Gastroesophageal sphincter (tissue), 4 donors: ENCODE data around the gene NEK2. TPM values are rescaled to one million over a fixed set of nuclear protein-coding genes. Genes with fewer than 3 reads are reported as not detected.

Experiments used
- ATAC-seq: fragments of 150-250 bp; one replicate; pipeline ENCODE4 v1.9.1; 2016; ENCODE audit warnings: mild to moderate bottlenecking, moderate library complexity
- H3K27ac ChIP-seq, 4 donors: fragments of 200-600 bp; sonication (generic) in 3 of 4; 1 replicate in 3 of 4; 2 replicates in 1 of 4; pipeline ENCODE4 v1.5.1; 2016 to 2019
- H3K27me3 ChIP-seq: fragments of 200-600 bp; sonication (generic); one replicate; pipeline ENCODE4 v1.5.1; 2019
- H3K36me3 ChIP-seq, 2 donors: fragments of 200-600 bp; sonication (generic); one replicate each; pipeline ENCODE4 v1.5.1; 2019; ENCODE audit warnings: control low read depth in 1 of 2
- H3K4me1 ChIP-seq, 3 donors: fragments of 200-600 bp; sonication (generic); 1 replicate in 2 of 3; 2 replicates in 1 of 3; pipeline ENCODE4 v1.5.1; 2016 to 2019; ENCODE audit warnings: control low read depth in 2 of 3
- H3K4me3 ChIP-seq, 2 donors: fragments of 200-600 bp; sonication (generic); one replicate each; pipeline ENCODE4 v1.5.1; 2019; ENCODE audit warnings: mild to moderate bottlenecking in 1 of 2, moderate library complexity in 1 of 2
- H3K9me3 ChIP-seq, 3 donors: fragments of 200-600 bp; sonication (generic); one replicate each; pipeline ENCODE4 v1.5.1; 2017 to 2019; ENCODE audit warnings: control low read depth in 2 of 3
- EP300 ChIP-seq: sonication (generic); formaldehyde crosslinking; IDR thresholded peaks from one replicate; pipeline ENCODE4 v1.6.1; 2017; ENCODE audit warnings: antibody characterized with exemption, mild to moderate bottlenecking
- POLR2A ChIP-seq, 2 donors: fragments of 450-650 bp; IDR thresholded peaks; one replicate each; pipeline ENCODE4 v1.6.1; 2017; ENCODE audit warnings: antibody characterized with exemption in 2 of 2, mild to moderate bottlenecking in 2 of 2, moderate library complexity in 1 of 2
- POLR2AphosphoS5 ChIP-seq: sonication (generic); formaldehyde crosslinking; IDR thresholded peaks from one replicate; pipeline ENCODE4 v1.6.1; 2017; ENCODE audit warnings: antibody characterized with exemption
- WGBS, 2 donors: methylation state at CpG; one replicate each; pipeline ENCODE4 v1.1.5; 2018; ENCODE audit warnings: low coverage in 1 of 2; 5-methylcytosine and 5-hydroxymethylcytosine counted together
- total RNA-seq, 4 donors: library from RNA; depleted of rRNA; stranded (reverse); fragments of >200 nt; gene quantifications; one replicate each; pipeline ENCODE4 v1.1.0, GENCODE V29; 2016
- TF ChIP-seq, protein P1 (sequence below), 4 experiments: fragments of 200-600 bp in 2 of 4; fragments of 450-650 bp in 2 of 4; sonication (generic) in 1 of 4; IDR thresholded peaks; one replicate each; pipeline ENCODE4 v1.5.1; 2017 to 2019; ENCODE audit warnings: antibody characterized with exemption in 4 of 4, mild to moderate bottlenecking in 2 of 4, moderate library complexity in 2 of 4

Gene NEK2
- total RNA-seq, 4 donors from 2014 or later: 0.59 TPM; not detected in 3

DNA sequence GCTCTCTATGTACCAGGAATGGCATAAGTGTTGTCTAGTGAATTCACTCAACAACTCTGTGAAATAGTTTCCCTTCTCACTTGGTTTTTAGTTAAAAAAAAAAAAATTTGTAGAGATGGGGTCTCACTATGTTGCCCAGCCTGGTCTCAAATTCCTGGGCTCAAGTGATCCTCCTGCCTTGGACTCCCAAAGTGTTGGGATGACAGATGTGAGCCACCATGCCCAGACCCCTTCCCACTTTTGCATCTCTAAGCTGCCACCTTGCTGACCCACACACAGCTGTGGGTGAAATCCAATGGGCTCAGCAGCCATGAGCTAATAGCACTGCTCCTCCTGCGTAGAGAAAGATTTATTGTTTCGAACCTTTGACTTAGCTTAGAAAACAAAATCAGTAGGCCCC, 33.5 kb downstream of the NEK2 start:
- ATAC-seq: no peak
- Histone ChIP-seq H3K27ac (no peak overlapping the region), H3K27me3 (no peaks in the 10 kb centered on the region), H3K36me3 (no peaks in the 10 kb centered on the region), H3K4me3 (no peak overlapping the region), H3K4me1 (peaks cover 0 to 17% (median 0%) of the 10 kb centered on the region in 3 donors), H3K9me3 (no peaks in the 10 kb centered on the region)
- TF ChIP-seq, protein P1, sequence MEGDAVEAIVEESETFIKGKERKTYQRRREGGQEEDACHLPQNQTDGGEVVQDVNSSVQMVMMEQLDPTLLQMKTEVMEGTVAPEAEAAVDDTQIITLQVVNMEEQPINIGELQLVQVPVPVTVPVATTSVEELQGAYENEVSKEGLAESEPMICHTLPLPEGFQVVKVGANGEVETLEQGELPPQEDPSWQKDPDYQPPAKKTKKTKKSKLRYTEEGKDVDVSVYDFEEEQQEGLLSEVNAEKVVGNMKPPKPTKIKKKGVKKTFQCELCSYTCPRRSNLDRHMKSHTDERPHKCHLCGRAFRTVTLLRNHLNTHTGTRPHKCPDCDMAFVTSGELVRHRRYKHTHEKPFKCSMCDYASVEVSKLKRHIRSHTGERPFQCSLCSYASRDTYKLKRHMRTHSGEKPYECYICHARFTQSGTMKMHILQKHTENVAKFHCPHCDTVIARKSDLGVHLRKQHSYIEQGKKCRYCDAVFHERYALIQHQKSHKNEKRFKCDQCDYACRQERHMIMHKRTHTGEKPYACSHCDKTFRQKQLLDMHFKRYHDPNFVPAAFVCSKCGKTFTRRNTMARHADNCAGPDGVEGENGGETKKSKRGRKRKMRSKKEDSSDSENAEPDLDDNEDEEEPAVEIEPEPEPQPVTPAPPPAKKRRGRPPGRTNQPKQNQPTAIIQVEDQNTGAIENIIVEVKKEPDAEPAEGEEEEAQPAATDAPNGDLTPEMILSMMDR (IDR thresholded peaks at IDR 0.05): no peak
- 83% methylated on average over 2 of the region's 2 CpGs; no CpG with 5 or more reads in 1 of the 2 donors for WGBS, 2 donors

DNA sequence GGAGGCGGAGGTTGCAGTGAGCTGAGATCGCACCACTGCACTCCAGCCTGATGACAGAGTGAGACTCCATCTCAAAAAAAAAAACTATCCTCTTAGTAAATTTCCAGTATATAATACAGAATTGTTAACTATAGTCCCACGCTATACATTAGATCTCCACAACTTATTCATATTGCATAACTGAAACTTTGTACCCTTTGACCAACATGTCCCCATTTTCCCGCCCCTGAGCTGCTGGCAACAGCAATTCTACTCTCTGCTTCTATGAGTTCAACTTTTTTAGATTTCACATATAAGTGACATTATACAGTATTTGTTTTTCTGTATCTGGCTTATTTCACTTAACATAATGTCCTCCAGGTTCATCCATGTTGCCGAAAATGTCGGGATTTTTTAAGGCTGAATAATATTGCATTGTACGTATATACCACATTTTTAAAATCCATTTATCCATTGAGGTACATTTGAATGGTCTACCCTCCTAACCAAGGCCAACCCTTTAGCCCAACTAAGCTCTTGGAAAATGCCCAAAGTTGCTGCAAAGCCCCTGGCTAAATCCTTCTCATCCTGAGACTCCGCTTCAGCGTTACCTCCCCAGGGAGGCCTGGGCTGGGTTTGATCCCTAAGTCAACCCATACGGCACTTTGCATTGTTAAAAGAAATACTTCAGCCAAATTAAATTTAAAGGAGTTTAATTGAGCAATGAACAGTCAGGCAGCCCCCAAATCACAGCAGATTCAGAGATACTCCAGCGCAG, 34.2 kb downstream of the NEK2 start:
- Histone ChIP-seq H3K9me3 (no peaks in the 10 kb centered on the region), H3K27ac (no peak overlapping the region), H3K36me3 (no peaks in the 10 kb centered on the region), H3K4me1 (peaks cover 0 to 17% (median 0%) of the 10 kb centered on the region in 3 donors), H3K27me3 (no peaks in the 10 kb centered on the region), H3K4me3 (no peak overlapping the region)
- 81 to 96% methylated on average over 6 to 8 of the region's 11 CpGs for WGBS, 2 donors
- TF ChIP-seq POLR2A (IDR thresholded peaks at IDR 0.05): no peak
- no peak for TF ChIP-seq POLR2AphosphoS5
- TF ChIP-seq EP300: no peak
- TF ChIP-seq, protein P1 (IDR thresholded peaks at IDR 0.05): no peak
- no peak for ATAC-seq

DNA sequence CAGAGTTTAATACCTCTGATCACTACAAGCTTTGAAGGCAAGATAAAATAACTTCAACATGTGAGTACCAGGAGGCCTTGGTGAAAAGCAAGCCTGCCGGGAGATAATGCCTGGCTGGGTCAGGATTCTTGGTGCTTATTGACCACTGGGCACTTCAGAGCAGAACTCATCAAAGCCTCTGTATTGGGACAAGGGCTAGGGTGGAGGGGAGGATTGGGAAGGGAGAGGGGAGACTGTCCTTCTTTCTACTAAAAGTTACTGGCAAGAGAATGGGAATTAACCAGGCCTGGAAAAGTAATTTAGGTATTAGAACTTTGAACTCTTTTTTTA, 35.2 kb downstream of the NEK2 start:
- H3K27me3 ChIP-seq: no peaks in the 10 kb centered on the region
- H3K27ac ChIP-seq: no peak overlapping the region
- 78% methylated on average over 1 of the region's 1 CpG; no CpG with 5 or more reads in 1 of the 2 donors for WGBS, 2 donors

DNA sequence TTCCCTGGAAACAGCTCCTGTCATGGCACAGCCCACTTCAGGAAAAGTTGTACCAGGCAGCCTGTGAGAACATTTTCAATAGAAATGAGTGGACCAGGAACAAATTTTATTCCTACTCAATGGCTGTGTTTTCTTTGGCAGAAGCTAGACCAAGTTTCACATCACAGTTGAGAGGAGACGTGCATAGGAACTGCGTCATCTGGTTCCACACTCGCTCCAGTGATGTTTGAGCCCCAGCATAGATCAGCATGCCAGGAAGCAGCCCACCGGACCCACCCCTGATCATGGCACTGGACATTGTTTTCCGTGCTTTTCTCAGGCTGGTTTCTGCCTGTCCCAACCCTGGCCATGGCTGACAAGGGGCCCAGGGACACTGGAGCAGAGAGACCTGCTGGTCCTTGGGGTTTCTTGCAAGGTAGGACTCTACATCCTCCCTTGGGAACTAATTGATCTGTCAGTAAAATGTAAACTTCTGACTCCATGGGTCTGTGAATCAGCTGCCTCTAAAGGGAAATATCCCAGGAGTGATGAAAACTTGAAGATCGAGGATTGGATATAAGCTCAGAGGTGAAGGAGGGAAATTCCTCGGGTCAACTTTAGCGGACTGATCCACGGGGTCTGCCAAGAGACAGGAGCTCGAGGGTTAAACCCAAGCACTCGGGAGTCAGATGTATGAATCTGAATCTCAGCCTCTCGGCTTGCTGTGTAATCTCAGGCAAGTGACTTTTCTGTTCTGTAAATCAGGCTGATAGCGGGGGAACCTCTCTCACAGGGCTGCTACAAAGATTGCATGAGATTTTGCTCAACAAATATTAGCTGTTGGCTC, 35.7 kb downstream of the NEK2 start:
- Histone ChIP-seq H3K36me3 (no peaks in the 10 kb centered on the region), H3K27ac (no peak overlapping the region), H3K4me3 (no peak overlapping the region), H3K9me3 (no peaks in the 10 kb centered on the region), H3K27me3 (no peaks in the 10 kb centered on the region), H3K4me1 (peaks cover 0 to 17% (median 0%) of the 10 kb centered on the region in 3 donors)
- 45 to 54% methylated on average over 6 to 10 of the region's 13 CpGs for WGBS, 2 donors
- no peak for ATAC-seq
- TF ChIP-seq EP300 (no peak), POLR2A (IDR thresholded peaks at IDR 0.05) (no peak), POLR2AphosphoS5 (no peak)
- TF ChIP-seq, protein P1 (IDR thresholded peaks at IDR 0.05): no peak

More for the DNA sequence above, 35.2 kb downstream of the NEK2 start:
- no peaks in the 10 kb centered on the region for H3K36me3 ChIP-seq
- peaks cover 0 to 17% (median 0%) of the 10 kb centered on the region in 3 donors for H3K4me1 ChIP-seq
- H3K9me3 ChIP-seq: no peaks in the 10 kb centered on the region
- no peak for ATAC-seq
- no peak overlapping the region for H3K4me3 ChIP-seq
- TF ChIP-seq POLR2A (IDR thresholded peaks at IDR 0.05) (no peak), POLR2AphosphoS5 (no peak), EP300 (no peak)
- TF ChIP-seq, protein P1 (IDR thresholded peaks at IDR 0.05): no peak
